Suprapubic skin (tissue), 4 donors: Measurements from ENCODE around the gene MYO18A. TPM values are rescaled to one million over a fixed set of nuclear protein-coding genes. Genes with fewer than 3 reads are reported as not detected.
"Not testable (repeated sequence)": the region's sequence is repeated elsewhere in the genome, so short reads cannot be mapped to it uniquely, and the experiment has no call there.

Experiments used
- DNase-seq, 2 donors: peaks; one replicate each; pipeline ENCODE4 v3.0.0-alpha.2; 2019; ENCODE audit warnings: low spot score in 2 of 2
- H3K27ac ChIP-seq: fragments of 200-600 bp; sonication (generic); one replicate; pipeline ENCODE4 v1.5.1; 2019
- H3K27me3 ChIP-seq: fragments of 200-600 bp; sonication (generic); one replicate; pipeline ENCODE4 v1.5.1; 2019
- H3K36me3 ChIP-seq: fragments of 200-600 bp; sonication (generic); one replicate; pipeline ENCODE4 v1.5.1; 2019
- H3K4me1 ChIP-seq: fragments of 200-600 bp; sonication (generic); one replicate; pipeline ENCODE4 v1.5.1; 2019
- H3K4me3 ChIP-seq: fragments of 200-600 bp; sonication (generic); one replicate; pipeline ENCODE4 v1.5.1; 2019; ENCODE audit warnings: mild to moderate bottlenecking
- H3K9me3 ChIP-seq: fragments of 200-600 bp; sonication (generic); one replicate; pipeline ENCODE4 v1.5.1; 2019
- EP300 ChIP-seq: sonication (generic); formaldehyde crosslinking; IDR thresholded peaks from one replicate; pipeline ENCODE4 v1.6.1; 2017; ENCODE audit warnings: antibody characterized with exemption
- POLR2A ChIP-seq, 2 donors: fragments of 450-650 bp; IDR thresholded peaks; one replicate each; pipeline ENCODE4 v1.6.1; 2017; ENCODE audit warnings: antibody characterized with exemption in 2 of 2, mild to moderate bottlenecking in 2 of 2, moderate library complexity in 2 of 2
- POLR2AphosphoS5 ChIP-seq, 3 donors: sonication (generic); formaldehyde crosslinking; IDR thresholded peaks; one replicate each; pipeline ENCODE4 v1.6.1; 2017; ENCODE audit warnings: antibody characterized with exemption in 3 of 3
- WGBS: methylation state at CpG from one replicate; pipeline ENCODE4 v1.1.5; 2018; 5-methylcytosine and 5-hydroxymethylcytosine counted together
- total RNA-seq, 4 donors: library from RNA; depleted of rRNA; stranded (reverse); fragments of >200 nt; gene quantifications; one replicate each; pipeline ENCODE4 v1.1.0, GENCODE V29; 2016
- TF ChIP-seq, protein P1 (sequence below), 2 donors: fragments of 200-600 bp in 1 of 2; fragments of 450-650 bp in 1 of 2; sonication (generic) in 1 of 2; IDR thresholded peaks; one replicate each; pipeline ENCODE4 v1.5.1; 2016 to 2019; ENCODE audit warnings: antibody characterized with exemption in 2 of 2, mild to moderate bottlenecking in 1 of 2, moderate library complexity in 1 of 2

MYO18A gene
- total RNA-seq, 4 donors from 2014 or later: 87.6 to 253 (median 106) TPM

DNA sequence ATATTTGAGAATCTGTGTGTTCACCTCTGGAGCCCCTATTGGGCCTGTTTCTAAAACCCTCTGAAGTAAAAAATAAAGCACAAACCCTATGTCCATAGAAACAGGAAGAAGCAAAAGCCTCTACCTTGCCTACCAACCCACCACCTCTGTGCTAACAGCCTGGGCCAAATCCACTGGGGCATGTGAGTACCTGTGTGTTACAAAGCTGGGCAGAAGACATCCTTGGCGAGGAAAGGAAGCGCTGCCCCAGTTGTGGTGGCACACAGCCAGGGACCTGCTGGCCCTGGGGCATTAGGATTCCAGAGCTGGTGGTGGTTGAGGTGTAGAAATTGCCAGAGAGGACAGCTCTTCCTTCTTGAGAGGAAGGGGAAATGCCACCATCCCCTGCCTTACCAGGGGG is 30.0 kb downstream of the MYO18A start:
- no peak for DNase-seq
- 22% methylated on average over 2 of the region's 2 CpGs for WGBS
- H3K36me3 ChIP-seq: no peaks in the 10 kb centered on the region
- peaks cover 67% of the 10 kb centered on the region for H3K4me1 ChIP-seq
- no peak overlapping the region for H3K4me3 ChIP-seq
- H3K27me3 ChIP-seq: no peaks in the 10 kb centered on the region
- no peak for TF ChIP-seq EP300
- TF ChIP-seq, protein P1, sequence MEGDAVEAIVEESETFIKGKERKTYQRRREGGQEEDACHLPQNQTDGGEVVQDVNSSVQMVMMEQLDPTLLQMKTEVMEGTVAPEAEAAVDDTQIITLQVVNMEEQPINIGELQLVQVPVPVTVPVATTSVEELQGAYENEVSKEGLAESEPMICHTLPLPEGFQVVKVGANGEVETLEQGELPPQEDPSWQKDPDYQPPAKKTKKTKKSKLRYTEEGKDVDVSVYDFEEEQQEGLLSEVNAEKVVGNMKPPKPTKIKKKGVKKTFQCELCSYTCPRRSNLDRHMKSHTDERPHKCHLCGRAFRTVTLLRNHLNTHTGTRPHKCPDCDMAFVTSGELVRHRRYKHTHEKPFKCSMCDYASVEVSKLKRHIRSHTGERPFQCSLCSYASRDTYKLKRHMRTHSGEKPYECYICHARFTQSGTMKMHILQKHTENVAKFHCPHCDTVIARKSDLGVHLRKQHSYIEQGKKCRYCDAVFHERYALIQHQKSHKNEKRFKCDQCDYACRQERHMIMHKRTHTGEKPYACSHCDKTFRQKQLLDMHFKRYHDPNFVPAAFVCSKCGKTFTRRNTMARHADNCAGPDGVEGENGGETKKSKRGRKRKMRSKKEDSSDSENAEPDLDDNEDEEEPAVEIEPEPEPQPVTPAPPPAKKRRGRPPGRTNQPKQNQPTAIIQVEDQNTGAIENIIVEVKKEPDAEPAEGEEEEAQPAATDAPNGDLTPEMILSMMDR (IDR thresholded peaks at IDR 0.05): no peak
- TF ChIP-seq POLR2AphosphoS5 (IDR thresholded peaks at IDR 0.05): no peak
- no peak for TF ChIP-seq POLR2A (IDR thresholded peaks at IDR 0.05)
- H3K27ac ChIP-seq: peak overlapping the region; percentile 83
- H3K9me3 ChIP-seq: no peaks in the 10 kb centered on the region

DNA sequence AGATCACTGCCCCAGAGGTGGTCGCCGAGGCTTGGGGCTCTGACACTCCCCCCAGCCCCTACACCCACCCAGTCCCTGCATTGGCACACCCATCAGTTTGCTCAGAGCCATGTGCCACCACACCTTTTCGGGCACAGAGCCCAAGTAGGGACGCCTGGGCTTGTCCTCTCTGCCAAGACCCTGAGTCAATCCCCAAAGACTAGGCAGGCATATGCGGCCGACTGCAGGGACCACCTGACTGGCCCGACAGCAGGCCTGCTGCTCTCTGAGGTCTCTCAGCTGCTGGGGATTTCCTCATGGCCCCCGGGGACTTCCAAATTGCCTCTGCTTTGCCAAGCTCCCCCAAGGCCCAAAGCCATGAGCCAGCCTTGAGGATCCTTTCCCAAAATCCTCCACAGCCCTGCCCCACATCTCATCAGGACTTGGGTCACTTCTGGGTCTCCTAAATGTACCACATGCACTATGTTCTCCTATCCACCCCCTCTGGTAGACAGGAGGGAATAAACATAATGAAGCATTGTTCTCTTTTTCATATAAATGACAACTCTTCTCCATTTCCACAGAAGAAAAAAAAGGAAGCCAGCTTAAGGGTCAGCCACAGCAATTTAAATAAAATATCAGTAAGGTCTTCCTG is 30.6 kb downstream of the MYO18A start:
- no peaks in the 10 kb centered on the region for H3K36me3 ChIP-seq
- no peak for DNase-seq
- H3K27ac ChIP-seq: peak overlapping the region; percentile 83
- WGBS: 21% methylated on average over 6 of the region's 8 CpGs
- no peaks in the 10 kb centered on the region for H3K27me3 ChIP-seq
- peaks cover 63% of the 10 kb centered on the region for H3K4me1 ChIP-seq
- H3K4me3 ChIP-seq: peak overlapping the region; percentile 54
- TF ChIP-seq, protein P1 (IDR thresholded peaks at IDR 0.05): no peak
- TF ChIP-seq POLR2A (IDR thresholded peaks at IDR 0.05) (no peak), EP300 (no peak), POLR2AphosphoS5 (IDR thresholded peaks at IDR 0.05) (no peak)
- H3K9me3 ChIP-seq: no peaks in the 10 kb centered on the region

DNA sequence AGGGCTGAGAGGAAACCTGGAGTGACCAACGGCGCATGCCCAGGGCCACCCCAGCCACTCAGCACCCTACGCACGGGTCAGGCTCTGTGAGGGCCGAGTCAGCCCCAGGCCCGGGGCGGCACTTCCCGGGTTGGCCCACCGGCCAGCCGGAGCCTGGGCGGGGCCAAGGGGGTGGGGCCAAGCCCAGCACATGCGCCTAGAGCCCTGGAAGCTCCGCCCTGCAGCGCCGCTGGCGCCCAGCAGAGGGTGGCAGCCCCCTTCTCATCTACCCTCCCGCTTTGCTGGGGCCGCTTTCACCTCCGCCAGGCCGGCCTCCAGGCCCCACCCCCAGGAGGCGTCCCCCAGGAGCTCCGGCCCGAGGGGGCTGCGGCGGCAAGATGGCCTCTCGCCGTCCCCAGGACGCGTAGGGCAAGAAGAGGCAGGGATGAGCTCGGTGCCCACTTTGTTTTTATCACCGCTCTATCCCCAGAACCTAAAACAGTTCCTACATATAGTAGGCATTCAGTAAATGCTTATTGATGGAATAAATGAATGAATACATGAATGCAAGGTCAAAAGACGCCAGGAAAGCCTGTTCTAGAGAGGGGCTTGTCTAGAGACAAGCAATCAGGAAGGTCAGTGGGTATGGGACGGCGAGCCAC is 31.3 kb downstream of the MYO18A start:
- no peaks in the 10 kb centered on the region for H3K9me3 ChIP-seq
- no peaks in the 10 kb centered on the region for H3K36me3 ChIP-seq
- peaks cover 62% of the 10 kb centered on the region for H3K4me1 ChIP-seq
- peak overlapping the region; percentile 83 for H3K27ac ChIP-seq
- H3K4me3 ChIP-seq: peak overlapping the region; percentile 54
- DNase-seq: peak; percentile 96
- WGBS: 5% methylated on average over 17 of the region's 34 CpGs
- TF ChIP-seq, protein P1 (IDR thresholded peaks at IDR 0.05): peak; percentile 93 to 99
- peak in 1 of 3 donors; percentile 71 for TF ChIP-seq POLR2AphosphoS5 (IDR thresholded peaks at IDR 0.05)
- no peak for TF ChIP-seq EP300
- no peak for TF ChIP-seq POLR2A (IDR thresholded peaks at IDR 0.05)
- no peaks in the 10 kb centered on the region for H3K27me3 ChIP-seq

DNA sequence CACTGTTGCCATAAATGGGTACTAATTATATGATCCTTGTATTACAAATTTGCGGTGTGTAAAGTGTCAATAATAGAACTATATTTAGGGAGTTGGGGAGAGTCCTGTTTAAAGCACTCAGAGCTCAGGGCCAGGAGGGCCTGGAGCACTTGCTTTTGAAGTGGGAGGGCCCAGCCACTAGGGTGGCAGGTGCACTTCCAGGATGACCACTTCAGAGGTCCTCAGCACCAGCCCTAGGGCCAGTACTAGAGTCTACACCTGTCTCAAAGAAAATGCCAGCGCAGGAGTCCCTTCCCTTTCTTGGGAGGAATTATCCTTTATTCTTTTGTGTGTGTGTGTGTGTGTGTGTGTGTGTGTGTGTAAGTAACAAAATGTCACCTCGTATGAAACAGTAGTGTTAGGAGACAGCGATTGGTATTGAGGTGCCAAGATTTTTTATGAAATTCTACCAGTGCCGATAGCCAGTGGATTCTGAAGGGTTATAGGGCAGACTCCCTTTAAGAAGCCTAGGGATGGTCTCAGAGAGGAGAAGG is 31.9 kb downstream of the MYO18A start:
- H3K9me3 ChIP-seq: no peaks in the 10 kb centered on the region
- TF ChIP-seq POLR2AphosphoS5 (IDR thresholded peaks at IDR 0.05) (no peak), POLR2A (IDR thresholded peaks at IDR 0.05) (no peak), EP300 (no peak)
- TF ChIP-seq, protein P1 (IDR thresholded peaks at IDR 0.05): no peak
- H3K36me3 ChIP-seq: no peaks in the 10 kb centered on the region
- peak overlapping the region; percentile 54 for H3K4me3 ChIP-seq
- peaks cover 60% of the 10 kb centered on the region for H3K4me1 ChIP-seq
- H3K27me3 ChIP-seq: no peaks in the 10 kb centered on the region
- WGBS: 21% methylated on average over 5 of the region's 5 CpGs
- peak overlapping the region; percentile 83 for H3K27ac ChIP-seq
- DNase-seq: no peak

DNA sequence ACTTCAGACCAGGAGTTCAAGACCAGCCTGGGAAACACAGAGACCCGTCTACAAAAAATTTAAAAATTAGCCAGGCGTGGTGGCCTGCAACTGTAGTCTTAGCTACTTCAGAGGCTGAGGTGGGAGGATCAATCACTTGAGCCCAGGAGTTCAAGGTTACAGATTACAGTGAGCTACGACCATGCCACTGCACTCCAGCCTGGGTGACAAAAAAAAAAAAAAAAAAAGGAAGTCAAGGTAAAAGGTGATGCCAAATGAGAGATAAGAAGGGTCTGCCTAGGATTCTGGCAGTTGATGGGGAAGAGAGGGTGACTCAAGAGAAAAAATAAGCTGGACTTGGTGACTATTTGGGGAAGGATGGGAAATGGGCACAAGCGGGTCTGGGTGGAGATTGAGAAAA is 32.5 kb downstream of the MYO18A start:
- no peak for DNase-seq
- Histone ChIP-seq H3K36me3 (no peaks in the 10 kb centered on the region), H3K4me1 (peaks cover 61% of the 10 kb centered on the region), H3K27me3 (no peaks in the 10 kb centered on the region), H3K9me3 (no peaks in the 10 kb centered on the region), H3K4me3 (no peak overlapping the region), H3K27ac (no peak overlapping the region)
- TF ChIP-seq POLR2AphosphoS5 (IDR thresholded peaks at IDR 0.05) (no peak), POLR2A (IDR thresholded peaks at IDR 0.05) (no peak), EP300 (no peak)
- TF ChIP-seq, protein P1 (IDR thresholded peaks at IDR 0.05): no peak
- 86% methylated on average over 4 of the region's 4 CpGs for WGBS

DNA sequence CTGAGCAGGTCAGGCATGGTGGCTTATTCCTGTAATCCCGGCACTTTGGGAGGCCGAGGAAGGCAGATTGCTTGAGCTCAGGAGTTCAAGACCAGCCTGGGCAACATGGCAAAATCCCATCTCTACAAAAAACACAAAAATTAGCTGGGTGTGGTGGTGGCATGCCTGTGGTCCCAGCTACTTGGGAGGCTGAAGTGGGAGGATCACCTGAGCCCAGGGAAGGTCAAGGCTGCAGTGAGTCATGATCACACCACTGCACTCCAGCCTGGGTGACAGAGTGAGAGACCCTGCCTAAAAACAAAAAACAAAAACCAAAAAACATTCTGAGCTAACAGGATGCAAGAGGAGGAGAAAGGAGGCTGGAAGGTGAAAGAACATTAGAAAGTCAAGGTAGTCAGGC is 33.0 kb downstream of the MYO18A start:
- not testable (repeated sequence) for H3K27me3 ChIP-seq, H3K36me3 ChIP-seq, DNase-seq, H3K9me3 ChIP-seq, H3K27ac ChIP-seq, H3K4me3 ChIP-seq
- 52% methylated on average over 2 of the region's 2 CpGs for WGBS
- H3K4me1 ChIP-seq: peaks cover 65% of the 10 kb centered on the region
